Activated T-cell treated with anti-CD3 and anti-CD28 coated beads for 1 hour (primary cell): ENCODE data around the gene TPX2.
"Not testable (repeated sequence)": the region's sequence is repeated elsewhere in the genome, so short reads cannot be mapped to it uniquely, and the experiment has no call there.

ENCODE experiments used
- DNase-seq: peaks from one replicate; pipeline ENCODE4 v3.0.0-alpha.2; 2020; ENCODE audit warnings: low read depth

The TPX2 gene

GRCh38 chr20:31720486-31721407 is 18.3 kb upstream of the TPX2 start:
- no peak for DNase-seq

DNA sequence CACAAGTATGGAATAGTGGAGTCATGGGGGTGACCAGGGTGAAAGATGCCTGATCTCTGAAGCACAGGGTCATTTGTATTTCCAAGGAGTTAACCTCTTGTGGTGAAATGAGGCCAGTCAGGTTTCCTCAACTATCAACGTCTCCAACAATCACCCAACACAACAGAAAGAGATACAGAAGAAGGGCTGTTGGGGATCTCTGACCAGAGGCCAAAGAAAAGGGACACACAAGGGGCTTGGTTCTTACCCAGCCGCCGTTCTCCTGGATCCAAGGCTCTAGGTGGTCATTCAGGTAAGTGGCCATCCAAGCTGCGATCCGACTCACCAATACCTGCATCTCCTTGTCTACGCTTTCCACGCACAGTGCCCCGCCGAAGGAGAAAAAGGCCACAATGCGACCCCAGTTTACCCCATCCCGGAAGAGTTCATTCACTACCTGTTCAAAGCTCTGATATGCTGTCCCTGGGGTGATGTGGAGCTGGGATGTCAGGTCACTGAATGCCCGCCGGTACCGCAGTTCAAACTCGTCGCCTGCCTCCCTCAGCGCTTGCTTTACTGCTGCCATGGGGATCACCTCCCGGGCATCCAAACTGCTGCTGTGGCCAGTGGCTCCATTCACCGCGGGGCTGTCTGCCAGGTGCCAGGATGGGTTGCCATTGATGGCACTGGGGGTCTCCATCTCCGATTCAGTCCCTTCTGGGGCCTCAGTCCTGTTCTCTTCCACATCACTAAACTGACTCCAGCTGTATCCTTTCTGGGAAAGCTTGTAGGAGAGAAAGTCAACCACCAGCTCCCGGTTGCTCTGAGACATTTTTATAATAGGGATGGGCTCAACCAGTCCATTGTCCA is 17.5 kb upstream of the TPX2 start:
- no peak for DNase-seq

DNA sequence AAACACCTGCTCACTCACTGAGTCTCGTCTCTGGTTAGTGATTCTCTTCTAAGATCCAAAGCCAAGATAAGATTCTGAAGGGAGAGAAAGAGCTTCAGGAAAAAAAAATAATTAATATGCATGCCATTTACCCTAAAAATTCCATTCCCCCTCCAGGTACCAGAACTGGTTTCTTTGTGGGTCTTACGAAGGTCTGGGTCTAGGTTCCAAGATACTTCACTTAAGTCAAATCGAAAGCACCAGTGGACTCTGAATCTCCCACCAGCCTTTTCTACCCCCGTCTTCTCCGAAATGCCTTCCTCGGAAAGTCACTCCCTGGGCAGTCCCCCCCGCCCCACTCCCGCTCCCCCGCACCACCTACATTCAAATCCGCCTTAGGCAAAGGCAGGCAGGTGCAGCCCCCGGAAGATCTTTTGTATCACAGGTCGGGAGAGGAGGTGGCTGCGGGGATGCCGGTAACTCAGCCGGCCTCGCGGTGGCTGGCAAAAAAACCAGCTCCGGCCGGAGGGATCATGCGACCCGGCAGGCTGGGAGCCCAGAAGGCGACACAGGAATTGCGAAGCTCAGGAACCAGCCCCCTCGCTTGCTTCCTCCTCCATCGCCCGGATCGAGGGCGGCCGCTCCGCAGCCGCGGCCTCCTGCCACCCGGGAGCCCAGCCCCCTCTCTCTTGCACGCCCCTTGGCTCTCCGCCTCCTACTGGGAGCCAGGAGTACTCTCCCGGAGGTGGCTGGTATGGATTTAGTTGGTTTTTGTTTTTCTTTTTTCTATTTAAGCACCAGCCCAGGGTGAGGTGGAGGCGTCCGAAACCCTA is 16.6 kb upstream of the TPX2 start, which contains the start of gene BCL2L1:
Gene BCL2L1 (minus strand): TSS at position 612 of the 812 bp plus-strand sequence. CDS start 650 bp downstream, outside the sequence.
- peak; percentile 47 for DNase-seq

DNA sequence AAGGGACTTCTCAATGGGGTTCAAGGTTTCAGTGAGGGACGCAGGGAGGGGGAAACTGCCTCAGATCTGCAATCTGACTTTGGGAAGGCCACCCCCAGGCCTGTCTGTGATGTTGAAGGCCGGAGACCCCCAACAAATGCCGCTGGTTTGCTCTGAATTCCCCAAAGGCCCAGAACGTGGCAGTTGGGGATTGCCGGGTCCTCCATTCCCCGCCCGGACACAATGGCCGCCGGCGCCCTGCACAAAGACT is 16.1 kb upstream of the TPX2 start:
- no peak for DNase-seq

- peak; percentile 96 for DNase-seq
These were observed 15.6 kb upstream of the TPX2 start for GRCh38 chr20:31723319-31724078.

- DNase-seq = no peak
These were observed 7.8 kb upstream of the TPX2 start for GRCh38 chr20:31731321-31731717.

DNA sequence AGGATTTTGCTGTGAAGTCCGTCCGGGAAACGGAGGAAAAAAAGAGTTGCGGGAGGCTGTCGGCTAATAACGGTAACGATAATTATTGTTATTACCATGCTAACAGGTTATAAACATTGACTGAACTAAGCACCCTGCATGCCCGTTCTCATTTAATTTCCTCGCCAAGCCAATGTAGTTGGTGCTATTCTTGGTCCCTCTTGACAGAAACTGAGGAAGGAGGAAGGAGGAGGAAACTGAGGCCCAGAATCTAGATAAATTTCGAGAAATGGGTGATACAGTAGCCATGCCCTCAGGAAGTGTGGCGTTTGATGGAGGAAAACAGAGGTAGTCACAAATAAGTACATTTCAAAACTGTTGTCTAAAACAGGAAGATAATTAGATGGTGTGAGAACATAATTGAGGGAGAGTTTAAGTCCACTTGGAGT is 474 bp downstream of the TPX2 start:
- no peak for DNase-seq

DNA sequence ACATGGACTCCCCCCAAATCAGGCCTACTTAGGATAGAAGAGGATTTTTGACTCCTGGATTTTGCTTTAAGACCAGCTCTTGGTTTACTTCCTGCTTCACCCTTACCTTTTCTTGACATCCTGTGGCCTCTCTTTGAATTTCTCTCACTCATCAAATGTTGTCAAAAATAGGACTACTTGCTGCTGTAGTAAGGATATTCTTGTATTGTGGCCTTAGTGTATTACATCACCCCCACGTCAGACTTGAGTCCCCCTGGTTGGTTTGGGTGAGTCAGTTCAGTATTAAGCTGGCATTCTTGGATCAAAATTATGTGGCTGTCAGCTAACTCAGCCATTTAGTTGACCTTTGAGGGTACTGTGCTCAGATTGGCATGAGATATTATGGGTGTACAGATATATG is 1.1 kb downstream of the TPX2 start:
- no peak for DNase-seq

GRCh38 chr20:31740656-31741323 is 1.7 kb downstream of the TPX2 start:
- no peak for DNase-seq

DNA sequence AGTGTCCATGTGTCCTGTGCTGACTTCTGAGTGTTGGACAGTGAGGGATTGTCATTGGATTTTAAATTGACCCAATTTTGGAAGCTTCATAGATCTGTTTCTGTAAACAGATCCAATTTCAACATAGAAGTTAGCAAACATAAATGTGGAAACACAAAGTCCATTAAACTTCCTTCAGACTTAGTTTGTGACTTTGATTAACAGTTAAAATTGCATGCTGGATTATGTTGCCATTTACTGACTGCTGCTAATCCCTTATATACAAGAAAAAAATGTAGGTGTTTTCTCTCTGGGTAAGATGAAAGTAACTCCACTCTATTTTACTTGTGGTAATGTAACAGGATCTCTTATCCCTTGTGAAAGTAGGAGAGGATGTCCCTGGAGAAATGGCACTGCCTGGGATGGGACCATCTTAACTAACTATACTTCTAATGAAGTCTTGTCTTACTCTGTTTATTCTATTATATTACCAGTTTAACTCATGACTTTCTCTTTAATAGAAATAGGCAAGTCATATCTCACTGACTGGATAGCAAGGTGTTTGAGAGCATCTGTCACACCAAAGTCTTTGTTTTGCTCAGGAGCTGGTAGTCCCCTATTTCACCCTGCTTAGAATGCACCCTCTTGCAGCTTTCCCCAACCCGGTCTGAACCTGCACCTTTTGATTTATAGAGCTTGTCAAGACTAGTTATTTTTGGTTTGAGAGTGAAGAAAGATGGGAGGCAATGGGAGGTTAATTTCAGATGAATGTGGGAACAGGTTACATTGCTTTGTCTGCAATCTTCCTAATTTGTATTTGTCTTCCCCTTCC is 7.2 kb downstream of the TPX2 start:
- no peak for DNase-seq

- DNase-seq = not testable (repeated sequence)
These were observed 7.9 kb downstream of the TPX2 start for GRCh38 chr20:31747028-31747427.

- DNase-seq = no peak
These were observed 8.6 kb downstream of the TPX2 start for GRCh38 chr20:31747640-31748039.

DNA sequence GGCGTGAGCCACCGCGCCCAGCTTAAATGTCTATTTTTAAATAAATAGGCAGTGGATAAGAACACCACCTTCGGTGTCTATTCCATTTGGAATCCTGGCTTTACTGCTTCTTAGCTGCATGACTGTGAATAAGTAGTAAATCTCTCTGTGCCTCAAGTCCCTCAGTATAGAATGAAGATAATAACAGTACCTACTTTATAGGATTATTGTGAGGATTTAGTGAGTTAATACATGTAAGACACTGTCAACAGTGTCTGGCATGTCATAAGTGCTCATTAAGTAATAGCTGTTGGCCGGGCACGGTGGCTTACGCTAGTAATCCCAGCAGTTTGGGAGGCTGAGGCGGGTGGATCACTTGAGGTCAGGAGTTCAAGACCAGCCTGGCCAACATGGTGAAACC is 10.1 kb downstream of the TPX2 start:
- no peak for DNase-seq

DNA sequence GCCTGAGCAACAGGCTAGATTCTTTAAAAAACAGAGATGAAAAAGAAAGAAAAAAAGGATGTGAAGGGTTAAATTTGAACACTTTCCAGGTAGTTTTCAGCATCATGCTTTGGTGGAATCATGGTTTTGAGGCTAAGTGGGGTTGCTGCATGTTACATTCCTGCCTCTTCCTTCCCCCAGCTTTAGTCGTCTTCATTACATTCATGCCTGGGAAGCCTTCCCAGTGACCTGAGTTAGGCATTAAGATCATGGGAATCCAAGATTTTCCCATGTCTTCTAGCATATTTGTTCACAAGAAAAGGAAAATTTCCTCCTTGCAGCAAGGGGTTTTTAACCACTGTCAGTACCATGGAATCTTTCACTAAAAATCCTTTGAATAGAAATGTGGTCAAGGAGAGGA is 12.0 kb downstream of the TPX2 start:
- no peak for DNase-seq

DNA sequence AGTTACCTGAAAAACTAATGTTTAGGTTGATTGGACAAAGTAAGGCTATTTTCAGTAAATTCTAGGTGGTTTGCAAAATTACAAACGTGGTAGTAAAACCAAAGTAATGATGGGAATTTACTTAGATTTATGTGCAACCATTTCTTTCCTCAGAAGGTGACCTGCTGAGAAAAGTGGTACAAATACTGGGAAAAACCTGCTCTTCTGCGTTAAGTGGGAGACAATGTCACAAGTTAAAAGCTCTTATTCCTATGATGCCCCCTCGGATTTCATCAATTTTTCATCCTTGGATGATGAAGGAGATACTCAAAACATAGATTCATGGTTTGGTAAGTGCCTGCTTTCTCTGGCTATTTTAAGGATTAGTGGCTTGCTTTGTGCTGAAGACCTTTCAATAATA is 18.2 kb downstream of the TPX2 start:
- DNase-seq = no peak

- no peak for DNase-seq
These were observed 19.4 kb downstream of the TPX2 start for GRCh38 chr20:31758521-31758920.

GRCh38 chr20:31758991-31759390 is 19.9 kb downstream of the TPX2 start:
- DNase-seq = no peak

DNA sequence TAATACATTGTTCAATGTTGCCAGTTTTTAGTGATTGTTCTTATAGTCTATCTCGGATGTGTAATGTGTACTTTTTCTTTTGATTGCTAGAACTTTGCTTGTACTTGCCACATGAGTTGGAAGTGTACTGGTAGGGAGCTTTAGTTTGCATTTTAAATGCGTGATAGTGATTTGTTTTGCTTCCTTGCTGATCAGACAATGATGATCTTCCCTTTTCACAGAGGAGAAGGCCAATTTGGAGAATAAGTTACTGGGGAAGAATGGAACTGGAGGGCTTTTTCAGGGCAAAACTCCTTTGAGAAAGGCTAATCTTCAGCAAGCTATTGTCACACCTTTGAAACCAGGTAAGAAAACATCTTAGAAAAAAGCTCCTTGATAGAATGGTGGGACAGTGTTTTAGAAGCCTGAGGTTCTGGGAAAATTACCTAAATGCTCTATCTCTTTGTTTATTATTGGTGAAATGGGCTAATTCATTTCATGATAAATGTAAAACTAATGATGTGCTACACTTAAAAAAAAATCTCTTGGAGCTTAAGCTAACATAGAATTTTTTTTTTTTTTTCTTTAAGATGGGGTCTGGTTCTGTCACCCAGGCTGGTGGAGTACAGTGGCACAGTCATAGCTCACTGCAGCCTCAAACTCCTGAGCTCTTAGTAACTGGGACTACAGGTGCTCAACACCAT is 20.9 kb downstream of the TPX2 start:
- no peak for DNase-seq

- DNase-seq = no peak
These were observed 21.6 kb downstream of the TPX2 start for GRCh38 chr20:31760519-31761240.
